H1 (cell line): ENCODE results near the gene TUBGCP3. TPM values are rescaled to one million over a fixed set of nuclear protein-coding genes. Genes with fewer than 3 reads are reported as not detected.
A peak's percentile ranks its signal among the peaks of the same experiment; 100 is the strongest.

Experiments
- CTCF ChIA-PET: fragments of 300-600 bp; sonication (Branson Sonifier 250); formaldehyde crosslinking; loops from one replicate; lab custom pipeline; 2021; ENCODE audit not compliant: partially characterized antibody; lab: Charles Lee
- POLR2A ChIA-PET: fragments of 300-600 bp; sonication (Branson Sonifier 250); formaldehyde crosslinking; loops from one replicate; lab custom pipeline; 2021; ENCODE audit warnings: inconsistent platforms; ENCODE audit not compliant: partially characterized antibody; lab: Charles Lee
- DNase-seq, 2 experiments: peaks; one replicate each; pipeline versions ENCODE4 v3.0.0 to v3.0.0-alpha.2; 2010 to 2022; ENCODE audit warnings: low spot score in 2 of 2, low read depth in 1 of 2, mixed read lengths in 1 of 2
- FAIRE-seq: peaks from 2 replicates; lab custom pipeline; 2011; peaks lifted over from hg19 to GRCh38; lab: Jason Lieb, UNC
- H2AFZ ChIP-seq: 2 replicates; pipeline ENCODE4 v1.8.1; 2012; ENCODE audit warnings: low read length, inconsistent platforms
- H2AK5ac ChIP-seq: 2 replicates; pipeline ENCODE4 v1.6.1; 2013; ENCODE audit warnings: low read depth, low read length
- H2BK120ac ChIP-seq: replicated peaks from 2 replicates; pipeline ENCODE3; 2013; ENCODE audit warnings: low read depth, low read length, inconsistent platforms
- H2BK12ac ChIP-seq: 2 replicates; pipeline ENCODE4 v1.6.1; 2013; ENCODE audit warnings: low read depth, low read length
- H2BK15ac ChIP-seq: 2 replicates; pipeline ENCODE4 v1.6.1; 2013; ENCODE audit warnings: low read length
- H2BK20ac ChIP-seq: 2 replicates; pipeline ENCODE4 v1.6.1; 2013; ENCODE audit warnings: low read length
- H2BK5ac ChIP-seq: 2 replicates; pipeline ENCODE4 v1.6.1; 2013; ENCODE audit warnings: low read depth, low read length
- H3K14ac ChIP-seq: 2 replicates; pipeline ENCODE4 v1.6.1; 2013; ENCODE audit warnings: inconsistent platforms; ENCODE audit not compliant: insufficient read length
- H3K18ac ChIP-seq: 2 replicates; pipeline ENCODE4 v1.6.1; 2013; ENCODE audit warnings: low read length; ENCODE audit errors: extremely low read depth
- H3K23ac ChIP-seq: 2 replicates; pipeline ENCODE4 v1.6.1; 2013; ENCODE audit warnings: inconsistent platforms; ENCODE audit not compliant: insufficient read length
- H3K23me2 ChIP-seq: 2 replicates; pipeline ENCODE4 v1.6.1; 2013; ENCODE audit warnings: low read depth, low read length
- H3K27ac ChIP-seq: 2 replicates; pipeline ENCODE4 v1.6.1; 2011; ENCODE audit warnings: low read depth, low read length, inconsistent platforms
- H3K27me3 ChIP-seq, 4 experiments: replicated peaks in 1 of 4; 1 replicate in 1 of 4; 2 replicates in 3 of 4; pipeline versions ENCODE4 v1.6.1 to v1.8.1; 2011 to 2013; ENCODE audit warnings: low read length in 3 of 4, mild to moderate bottlenecking in 3 of 4, inconsistent platforms in 2 of 4, mixed read lengths in 2 of 4, moderate library complexity in 1 of 4; ENCODE audit not compliant: control insufficient read depth in 3 of 4, insufficient read depth in 3 of 4; ENCODE audit errors: extremely low read depth in 1 of 4
- H3K36me3 ChIP-seq, 4 experiments: 2 replicates each; pipeline versions ENCODE4 v1.6.1 to v1.8.1; 2011 to 2013; ENCODE audit warnings: mild to moderate bottlenecking in 4 of 4, low read length in 3 of 4, moderate library complexity in 2 of 4, control low read depth in 1 of 4, inconsistent platforms in 1 of 4; ENCODE audit not compliant: insufficient read depth in 4 of 4, control insufficient read depth in 2 of 4
- H3K4ac ChIP-seq: replicated peaks from 2 replicates; pipeline ENCODE3; 2013; ENCODE audit warnings: low read length, low read depth, mixed read lengths, inconsistent platforms; ENCODE audit not compliant: insufficient read length
- H3K4me1 ChIP-seq, 4 experiments: replicated peaks in 1 of 4; 1 replicate in 1 of 4; 2 replicates in 3 of 4; pipeline versions ENCODE4 v1.6.1 to v1.8.1; 2011 to 2013; ENCODE audit warnings: low read length in 3 of 4, inconsistent platforms in 2 of 4, mixed read lengths in 1 of 4; ENCODE audit not compliant: insufficient read depth in 4 of 4, control insufficient read depth in 3 of 4
- H3K4me2 ChIP-seq, 2 experiments: 2 replicates each; pipeline versions ENCODE4 v1.6.1 to v1.8.1; 2011 to 2013; ENCODE audit warnings: low read depth in 2 of 2, low read length in 2 of 2, control low read depth in 1 of 2, inconsistent platforms in 1 of 2, mild to moderate bottlenecking in 1 of 2; ENCODE audit not compliant: insufficient read depth in 1 of 2
- H3K4me3 ChIP-seq, 4 experiments: fragments of 200-600, 300-600 bp in 1 of 4; sonication (generic), shearing (Covaris generic), sonication (Bioruptor Twin) in 1 of 4; 2 replicates each; pipeline versions ENCODE4 v1.5.1 to v1.8.1; 2011 to 2016; ENCODE audit warnings: low read length in 4 of 4, low read depth in 3 of 4, control low read depth in 2 of 4, inconsistent platforms in 2 of 4, mild to moderate bottlenecking in 2 of 4, mixed read lengths in 1 of 4, moderate library complexity in 1 of 4; ENCODE audit not compliant: insufficient read depth in 2 of 4; ENCODE audit errors: extremely low read depth in 1 of 4
- H3K56ac ChIP-seq: replicated peaks from 2 replicates; pipeline ENCODE3; 2013; ENCODE audit warnings: low read depth, mild to moderate bottlenecking, mixed read lengths, low read length, inconsistent platforms; ENCODE audit not compliant: insufficient read length
- H3K79me1 ChIP-seq: 2 replicates; pipeline ENCODE4 v1.6.1; 2013; ENCODE audit warnings: low read depth, low read length, control low read depth
- H3K79me2 ChIP-seq, 2 experiments: 2 replicates each; pipeline versions ENCODE4 v1.6.1 to v1.8.1; 2012 to 2013; ENCODE audit warnings: low read length in 2 of 2, mild to moderate bottlenecking in 2 of 2, inconsistent platforms in 1 of 2; ENCODE audit not compliant: insufficient read depth in 2 of 2, control insufficient read depth in 1 of 2
- H3K9ac ChIP-seq, 4 experiments: replicated peaks in 1 of 4; 1 replicate in 1 of 4; 2 replicates in 3 of 4; pipeline versions ENCODE4 v1.6.1 to v1.8.1; 2011 to 2013; ENCODE audit warnings: low read depth in 3 of 4, low read length in 3 of 4, control low read depth in 2 of 4, mild to moderate bottlenecking in 2 of 4, moderate library complexity in 2 of 4, inconsistent platforms in 1 of 4; ENCODE audit errors: extremely low read depth in 1 of 4
- H3K9me3 ChIP-seq, 2 experiments: 2 replicates each; pipeline versions ENCODE4 v1.6.1 to v1.8.1; 2012 to 2013; ENCODE audit warnings: mild to moderate bottlenecking in 2 of 2, moderate library complexity in 2 of 2, control low read depth in 1 of 2, inconsistent platforms in 1 of 2, low read depth in 1 of 2, low read length in 1 of 2, mixed read lengths in 1 of 2; ENCODE audit not compliant: insufficient read depth in 2 of 2
- H4K20me1 ChIP-seq, 2 experiments: replicated peaks in 1 of 2; 2 replicates each; pipeline versions ENCODE3 to v1.8.1; 2011 to 2013; ENCODE audit warnings: inconsistent platforms in 2 of 2, low read length in 2 of 2, mild to moderate bottlenecking in 1 of 2; ENCODE audit not compliant: insufficient read depth in 2 of 2, control insufficient read depth in 1 of 2
- H4K5ac ChIP-seq: 2 replicates; pipeline ENCODE4 v1.6.1; 2013; ENCODE audit warnings: low read length, low read depth, mixed read lengths, inconsistent platforms; ENCODE audit not compliant: insufficient read length
- H4K8ac ChIP-seq: 2 replicates; pipeline ENCODE4 v1.8.0; 2013; ENCODE audit warnings: mild to moderate bottlenecking, moderate library complexity, low read length, inconsistent platforms; ENCODE audit not compliant: insufficient read depth; ENCODE audit errors: extremely low read depth
- H4K91ac ChIP-seq: replicated peaks from 2 replicates; pipeline ENCODE3; 2013; ENCODE audit warnings: low read length, mixed read lengths, inconsistent platforms; ENCODE audit not compliant: insufficient read length
- CHD1 ChIP-seq: IDR thresholded peaks from 2 replicates; pipeline ENCODE4 v1.6.1; 2012; ENCODE audit warnings: low read depth, low read length, improper control_type of control experiment
- RAD21 ChIP-seq, 2 experiments: IDR thresholded peaks in 1 of 2; conservative IDR thresholded peaks in 1 of 2; 2 replicates each; pipeline ENCODE4 v1.6.1; 2011; ENCODE audit warnings: low read depth in 2 of 2, low read length in 2 of 2, improper control_type of control experiment in 1 of 2, inconsistent platforms in 1 of 2, mild to moderate bottlenecking in 1 of 2, moderate library complexity in 1 of 2
- WGBS, 2 experiments: shearing (Covaris generic) in 1 of 2; methylation state at CpG; one replicate each; pipeline versions ENCODE4 v1.1.6 to v1.1.7; 2013 to 2015; ENCODE audit warnings: low lambda C conversion rate in 2 of 2, mixed read lengths in 2 of 2, inconsistent platforms in 1 of 2, low coverage in 1 of 2, missing lambda C conversion rate in 1 of 2; ENCODE audit not compliant: insufficient replicate concordance in 2 of 2, insufficient coverage in 1 of 2, insufficient read length in 1 of 2; ENCODE audit errors: extremely low coverage in 1 of 2, missing lambda C conversion rate in 1 of 2; 5-methylcytosine and 5-hydroxymethylcytosine counted together
- polyA plus RNA-seq, 7 experiments: library from polyadenylated mRNA; depleted of rRNA in 3 of 7; stranded (reverse) in 5 of 7; unstranded in 2 of 7; fragments of >200 nt in 5 of 7; fragments of 200-250 nt in 2 of 7; gene quantifications; 1 replicate in 5 of 7; 2 replicates in 1 of 7; 4 replicates in 1 of 7; pipeline versions ENCODE4 v1.2.1 to v1.2.3, GENCODE V29; 2011 to 2013; ENCODE audit warnings: missing spikeins in 2 of 7, mixed read lengths in 2 of 7
- total RNA-seq: library from RNA; stranded (reverse); fragmentation: NEBNext Ultra II Directional; extraction: Animal tissue kit (Norgen Biotek cat#: 25700); gene quantifications from 2 replicates; pipeline ENCODE4 v1.2.1, GENCODE V29; 2021

TUBGCP3 gene
- total and polyA plus RNA-seq, 2 of the 8 experiments (the other 6 are each of a cell fraction or from before 2014, with no cell fraction given): 27.0 to 31.7 TPM

DNA sequence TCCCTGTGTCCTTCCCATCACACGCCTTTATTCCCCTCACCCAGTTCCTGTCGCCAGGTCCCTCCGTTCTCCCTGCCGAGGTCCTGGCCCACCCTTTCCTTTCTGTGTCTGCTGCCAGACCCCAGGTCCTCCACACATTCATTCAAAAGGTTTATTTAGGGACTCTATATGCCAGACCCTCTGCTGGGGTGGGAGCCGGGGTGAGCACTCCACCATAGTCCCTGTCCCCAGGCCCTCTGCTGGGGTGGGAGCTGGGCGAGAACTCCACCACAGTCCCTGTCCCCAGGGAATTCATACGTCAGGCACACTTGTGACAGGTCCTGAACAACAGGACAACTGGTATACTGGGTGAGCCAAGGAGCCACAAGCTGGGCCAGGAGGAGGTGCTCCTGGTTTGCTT lies 34.4 kb upstream of the TUBGCP3 start:
- POLR2A ChIA-PET: no interaction called here
- DNase-seq: no peak
- Histone ChIP-seq H3K36me3 (no peaks in the 10 kb centered on the region), H2BK20ac (no peak overlapping the region), H3K79me1 (no peaks in the 10 kb centered on the region), H2BK5ac (no peak overlapping the region), H4K5ac (no peak overlapping the region), H2AK5ac (no peak overlapping the region), H3K9ac (no peak overlapping the region), H3K18ac (no peak overlapping the region), H3K56ac (no peak overlapping the region), H2AFZ (no peak overlapping the region), H3K4me3 (no peak overlapping the region), H3K79me2 (no peaks in the 10 kb centered on the region), H3K23ac (no peak overlapping the region), H3K4me2 (no peak overlapping the region), H3K4me1 (no peaks in the 10 kb centered on the region), H3K27me3 (no peaks in the 10 kb centered on the region), H4K8ac (no peak overlapping the region), H2BK120ac (no peak overlapping the region)
- CTCF ChIA-PET: interaction anchor here (0.7 to 2.6 kb wide), 7 partner anchors 10 to 264 kb away, joined by 3 to 10 read pairs (median 3); no protein-coding TSS in a partner anchor
- 85% methylated on average over 7 of the region's 7 CpGs; no CpG with 5 or more reads in 1 of the 2 experiments for WGBS, 2 experiments
- TF ChIP-seq RAD21 (IDR thresholded peaks at IDR 0.05 in 1 of 2, conservative IDR thresholded peaks at IDR 0.05 in 1 of 2; ENCODE audit: low read depth in 2 of 2, low read length in 2 of 2) (peak in 1 of 2 experiments; percentile 26; a peak in 3 of 4 replicates), CHD1 (no peak)
- TF ChIP-seq, all 59 proteins: peak for 1
- H4K91ac ChIP-seq: no peak overlapping the region
- H4K20me1 ChIP-seq: no peaks in the 10 kb centered on the region
- no peak overlapping the region for H3K27ac ChIP-seq
- H3K14ac ChIP-seq: no peak overlapping the region
- no peak overlapping the region for H2BK15ac ChIP-seq
- H2BK12ac ChIP-seq: no peak overlapping the region
- H3K9me3 ChIP-seq: no peaks in the 10 kb centered on the region
- H3K4ac ChIP-seq: no peak overlapping the region
- FAIRE-seq: no peak
- no peaks in the 10 kb centered on the region for H3K23me2 ChIP-seq
